Skin epidermis (tissue), 12 donors: ENCODE measurements around the gene PRPF40B.

Experiments used
- H3K27ac ChIP-seq, 21 experiments: fragments of 200-600 bp; sonication (generic) in 11 of 21; one replicate each; pipeline ENCODE4 v1.5.0; 2020; ENCODE audit warnings: mild to moderate bottlenecking in 3 of 21, inconsistent platforms in 2 of 21, moderate library complexity in 2 of 21
- H3K4me3 ChIP-seq, 7 experiments: fragments of 200-600 bp; sonication (generic) in 2 of 7; one replicate each; pipeline ENCODE4 v1.5.0; 2020; ENCODE audit warnings: inconsistent platforms in 2 of 7, mild to moderate bottlenecking in 2 of 7, moderate library complexity in 1 of 7

PRPF40B gene

DNA sequence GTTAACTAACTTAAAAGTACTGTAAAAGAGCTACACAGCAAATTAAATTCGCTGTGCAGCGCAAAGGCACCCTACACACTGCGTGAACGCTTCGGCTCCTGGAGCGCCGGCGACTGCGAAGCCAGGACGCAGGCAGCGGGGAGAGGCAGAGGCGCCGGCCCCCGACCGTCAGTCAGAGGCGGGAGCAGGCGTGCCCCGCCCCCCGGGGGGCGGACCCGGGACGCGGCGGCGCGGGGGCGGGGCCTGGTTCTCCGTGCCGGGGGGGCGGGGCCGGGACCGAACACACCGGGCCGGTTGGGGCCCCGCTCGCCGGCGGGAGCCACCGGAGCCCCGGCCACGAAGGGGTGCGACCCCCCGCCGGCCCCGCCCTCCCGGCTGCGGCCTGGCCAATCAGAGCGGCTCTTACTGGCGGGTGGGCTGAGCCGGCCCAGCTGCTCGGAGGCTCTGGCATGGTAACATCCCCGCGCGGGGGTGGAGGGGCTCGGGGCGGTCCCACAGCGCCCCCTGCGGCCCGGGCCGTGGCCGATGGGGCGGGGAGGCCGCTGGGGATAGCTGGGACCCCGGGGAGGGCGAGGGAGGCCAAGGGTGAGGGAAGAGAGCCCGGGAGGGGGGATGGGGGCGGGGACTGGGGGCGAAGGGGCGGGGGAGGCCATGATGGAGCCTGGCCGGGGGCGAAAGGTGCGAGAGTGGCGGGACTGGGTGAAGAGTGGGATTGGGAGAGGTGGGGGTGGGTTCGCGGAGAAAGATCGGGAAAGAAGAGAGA lies at the start of gene PRPF40B:
Gene PRPF40B, plus strand, starts transcription at position 420 of the 763 bp plus-strand sequence. Its CDS starts 30 bp downstream, at position 450.
- Histone ChIP-seq H3K27ac (peak within 1 kb of the TSS in 20 of 21 experiments; percentile 27 to 90 (median 74)), H3K4me3 (peak within 1 kb of the TSS; percentile 42 to 58 (median 53))

DNA sequence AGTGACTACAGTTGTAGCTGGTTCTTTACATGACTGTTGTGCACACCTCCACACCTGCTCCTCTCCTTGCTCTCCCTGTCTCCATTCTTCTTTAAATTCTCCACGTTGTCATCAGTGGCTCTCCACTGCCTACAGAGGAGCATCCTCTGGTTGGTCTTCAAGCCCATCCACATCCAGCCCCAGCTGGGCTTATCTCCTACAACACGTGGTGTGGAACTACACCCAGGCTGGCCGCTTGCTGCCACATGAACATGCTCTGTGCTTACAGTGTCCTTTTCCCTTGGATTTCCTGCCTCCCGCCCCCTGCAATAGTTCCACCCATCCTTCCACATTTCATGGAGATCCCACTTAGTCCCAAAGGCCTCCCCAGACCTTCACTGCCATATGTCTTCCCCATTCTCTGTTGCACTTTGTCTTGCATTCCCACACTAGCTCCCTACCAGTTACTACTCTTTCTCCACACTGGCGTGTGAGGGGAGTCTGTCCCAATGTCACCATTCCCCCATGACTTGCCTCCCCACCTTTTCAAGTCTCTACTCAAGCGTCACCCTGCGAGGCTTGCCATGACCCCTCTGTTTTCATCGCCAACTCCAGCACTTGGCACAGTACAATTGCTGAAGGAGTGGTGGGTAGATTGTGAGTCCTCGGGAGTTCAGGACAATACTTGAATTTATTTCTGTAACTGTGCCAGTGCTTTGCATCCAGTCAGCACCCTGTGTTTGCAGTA lies 45.6 kb upstream of the PRPF40B start:
- no peak overlapping the region for H3K4me3 ChIP-seq
- H3K27ac ChIP-seq = no peak overlapping the region

DNA sequence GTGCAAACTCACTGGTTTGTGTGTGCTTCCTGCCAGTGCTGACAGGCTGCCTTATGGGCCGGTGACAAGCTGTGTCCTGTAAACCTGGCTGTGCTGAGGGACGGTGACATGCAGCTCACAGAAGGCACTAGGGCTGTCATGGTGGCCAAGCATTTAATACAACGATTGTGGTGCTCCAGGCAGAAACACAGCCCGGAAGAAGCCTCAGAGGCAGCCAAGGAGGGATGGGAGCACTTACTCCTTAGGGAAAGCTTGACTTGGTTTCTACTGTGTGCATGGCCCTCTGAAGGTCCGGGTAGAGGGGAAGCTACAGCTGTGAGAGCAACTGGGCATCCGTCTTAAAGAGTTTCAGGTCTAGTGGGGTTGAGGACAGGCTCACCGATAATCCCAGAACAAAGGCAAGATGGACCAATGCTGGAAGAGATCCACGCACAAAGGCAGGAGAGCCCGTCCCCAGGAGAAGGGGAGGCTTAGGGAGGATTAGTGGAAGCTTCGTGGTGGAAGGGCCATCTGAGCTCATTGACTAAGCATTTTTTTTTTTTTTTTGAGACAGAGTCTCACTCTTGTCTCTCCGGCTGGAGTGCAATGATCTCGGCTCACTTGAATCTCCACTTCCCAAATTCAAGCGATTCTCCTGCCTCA lies 44.8 kb upstream of the PRPF40B start:
- no peak overlapping the region for H3K27ac ChIP-seq
- H3K4me3 ChIP-seq = no peak overlapping the region

DNA sequence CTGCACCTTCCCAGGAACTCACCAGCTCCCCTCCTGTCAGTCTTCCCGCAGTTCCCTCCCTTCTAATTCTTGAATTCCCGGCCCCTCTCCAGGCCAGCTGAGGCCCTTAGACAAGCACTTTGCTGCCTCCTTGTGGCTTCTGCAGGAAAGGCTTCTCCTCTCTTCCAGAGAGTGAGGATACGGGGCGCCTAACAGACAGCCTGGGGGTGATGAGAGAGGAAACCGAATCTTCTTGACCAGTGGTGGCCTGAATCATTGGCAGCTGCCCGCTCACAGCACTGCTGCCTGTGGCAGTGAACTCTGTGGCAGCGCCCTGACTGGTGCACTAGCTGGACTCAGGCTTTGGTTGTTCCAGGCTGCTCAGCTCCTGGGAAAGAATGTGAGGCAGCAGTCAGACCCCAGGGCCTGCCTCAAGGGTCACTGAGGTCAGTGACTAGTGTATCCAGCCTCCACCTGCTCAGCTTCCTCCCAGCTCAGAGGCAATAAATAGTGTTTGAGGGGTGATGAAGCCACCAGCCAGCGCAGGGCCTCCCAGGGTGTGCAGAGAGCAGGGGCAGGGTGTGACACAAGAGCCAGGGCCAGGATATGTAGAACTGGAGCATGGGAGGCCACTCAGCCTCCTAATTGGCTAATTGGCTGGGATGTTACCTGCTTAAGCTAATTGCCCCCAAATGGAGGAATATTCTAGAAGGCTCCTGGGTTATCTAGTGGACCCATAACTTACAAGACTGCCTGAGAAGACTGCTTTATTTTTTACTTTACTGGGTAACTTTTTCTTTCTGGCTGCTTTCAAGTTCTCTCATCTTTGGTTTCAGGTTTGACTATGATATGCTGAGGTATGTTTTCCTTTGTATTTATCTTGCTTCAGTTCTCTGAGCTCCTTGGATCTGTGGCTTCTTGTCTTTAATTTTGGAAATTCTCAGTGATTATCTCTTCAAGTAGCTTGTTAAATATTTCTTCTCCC lies 42.5 kb upstream of the PRPF40B start:
- Histone ChIP-seq H3K4me3 (no peak overlapping the region), H3K27ac (no peak overlapping the region)

DNA sequence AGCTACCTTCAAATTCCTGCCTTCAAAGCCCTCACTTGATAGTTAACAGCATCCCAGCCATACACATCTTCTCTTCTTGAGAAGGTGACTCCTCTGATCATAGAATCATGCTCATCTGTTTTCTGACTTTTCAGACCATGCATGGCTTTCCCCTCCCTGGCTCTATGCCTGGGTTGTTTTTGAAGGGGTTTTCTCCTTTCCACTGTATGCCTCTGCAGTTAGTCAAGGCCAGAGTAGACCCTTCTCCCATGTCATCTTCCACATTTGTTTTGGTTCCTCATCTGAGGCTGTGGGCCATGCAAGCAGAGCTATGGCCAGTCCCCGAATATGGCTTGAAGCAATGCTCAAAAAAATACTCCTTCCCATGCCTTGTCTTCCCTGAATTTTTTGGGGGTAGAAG lies 41.2 kb upstream of the PRPF40B start:
- no peak overlapping the region for H3K4me3 ChIP-seq
- no peak overlapping the region for H3K27ac ChIP-seq

DNA sequence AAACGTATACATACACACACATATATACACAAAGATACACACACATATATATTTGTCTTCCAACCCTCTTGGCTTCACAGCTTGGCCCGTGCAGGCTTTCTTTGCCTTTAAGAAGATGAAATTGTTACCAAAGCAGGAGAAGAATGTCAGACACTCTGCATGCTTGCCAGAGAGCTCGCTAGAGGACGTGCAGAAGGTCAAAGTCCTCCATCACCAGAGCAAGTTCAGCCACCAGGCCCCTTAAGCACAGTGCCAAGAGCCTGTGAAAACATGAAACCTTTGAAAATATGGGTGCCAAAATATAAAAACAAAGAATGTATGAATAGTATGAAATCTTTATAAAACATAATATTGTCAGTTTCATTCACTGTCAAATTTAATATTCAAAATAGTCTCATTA lies 40.5 kb upstream of the PRPF40B start:
- Histone ChIP-seq H3K27ac (no peak overlapping the region), H3K4me3 (no peak overlapping the region)

DNA sequence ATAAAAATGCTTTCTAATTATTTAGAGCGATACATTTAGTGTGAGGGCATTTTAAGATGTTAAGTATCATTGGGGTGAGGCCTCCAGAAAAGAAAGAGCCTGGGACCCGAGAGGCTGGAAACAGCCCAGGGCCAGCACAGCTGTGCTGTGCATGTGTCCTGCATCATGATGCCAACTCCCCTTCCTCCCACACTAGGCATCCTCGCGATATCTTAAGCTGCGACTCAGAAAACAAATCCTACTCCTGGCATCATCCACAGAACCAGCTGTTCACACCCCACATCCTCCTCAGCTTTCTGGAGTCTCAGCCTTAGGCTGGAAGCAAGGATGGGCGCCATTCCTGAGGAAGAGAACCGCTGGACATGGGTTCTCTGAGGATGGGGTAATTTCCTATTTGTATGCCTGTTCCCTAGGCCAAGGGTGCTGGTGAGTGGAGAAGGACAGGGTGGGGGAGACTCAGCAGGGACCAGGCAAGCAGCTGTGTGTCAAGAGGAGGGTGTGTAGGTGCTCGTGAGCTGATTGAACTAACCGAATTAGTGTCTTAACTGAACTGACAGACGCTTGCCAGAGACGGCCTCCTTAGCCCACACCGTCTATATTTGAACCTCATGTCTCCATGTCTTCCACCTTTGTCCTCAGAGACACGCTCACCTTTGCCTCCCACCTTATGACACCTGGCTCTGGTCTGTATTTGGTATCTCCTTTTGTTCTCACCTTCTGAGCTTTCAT lies 39.8 kb upstream of the PRPF40B start:
- no peak overlapping the region for H3K27ac ChIP-seq
- no peak overlapping the region for H3K4me3 ChIP-seq

DNA sequence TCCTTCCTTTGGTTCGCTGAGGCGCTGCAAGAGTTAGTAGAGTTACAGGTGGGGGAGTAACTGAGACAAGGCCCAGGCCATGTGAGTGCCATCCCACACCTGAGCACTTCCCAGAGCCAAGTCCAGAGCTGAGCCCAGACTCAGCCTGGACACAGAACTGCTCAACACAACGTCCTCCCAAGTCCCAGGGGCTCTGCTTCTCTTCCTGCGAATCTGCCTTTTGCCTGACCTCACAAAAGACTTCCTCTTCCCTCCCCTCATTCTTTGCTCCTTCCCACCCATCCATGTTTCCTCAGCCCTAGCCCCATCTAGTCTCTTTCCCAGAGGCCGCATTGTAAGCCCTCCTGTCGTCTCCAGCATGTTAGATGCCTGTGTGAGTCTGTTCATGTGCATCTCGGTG lies 38.8 kb upstream of the PRPF40B start:
- Histone ChIP-seq H3K27ac (no peak overlapping the region), H3K4me3 (no peak overlapping the region)

DNA sequence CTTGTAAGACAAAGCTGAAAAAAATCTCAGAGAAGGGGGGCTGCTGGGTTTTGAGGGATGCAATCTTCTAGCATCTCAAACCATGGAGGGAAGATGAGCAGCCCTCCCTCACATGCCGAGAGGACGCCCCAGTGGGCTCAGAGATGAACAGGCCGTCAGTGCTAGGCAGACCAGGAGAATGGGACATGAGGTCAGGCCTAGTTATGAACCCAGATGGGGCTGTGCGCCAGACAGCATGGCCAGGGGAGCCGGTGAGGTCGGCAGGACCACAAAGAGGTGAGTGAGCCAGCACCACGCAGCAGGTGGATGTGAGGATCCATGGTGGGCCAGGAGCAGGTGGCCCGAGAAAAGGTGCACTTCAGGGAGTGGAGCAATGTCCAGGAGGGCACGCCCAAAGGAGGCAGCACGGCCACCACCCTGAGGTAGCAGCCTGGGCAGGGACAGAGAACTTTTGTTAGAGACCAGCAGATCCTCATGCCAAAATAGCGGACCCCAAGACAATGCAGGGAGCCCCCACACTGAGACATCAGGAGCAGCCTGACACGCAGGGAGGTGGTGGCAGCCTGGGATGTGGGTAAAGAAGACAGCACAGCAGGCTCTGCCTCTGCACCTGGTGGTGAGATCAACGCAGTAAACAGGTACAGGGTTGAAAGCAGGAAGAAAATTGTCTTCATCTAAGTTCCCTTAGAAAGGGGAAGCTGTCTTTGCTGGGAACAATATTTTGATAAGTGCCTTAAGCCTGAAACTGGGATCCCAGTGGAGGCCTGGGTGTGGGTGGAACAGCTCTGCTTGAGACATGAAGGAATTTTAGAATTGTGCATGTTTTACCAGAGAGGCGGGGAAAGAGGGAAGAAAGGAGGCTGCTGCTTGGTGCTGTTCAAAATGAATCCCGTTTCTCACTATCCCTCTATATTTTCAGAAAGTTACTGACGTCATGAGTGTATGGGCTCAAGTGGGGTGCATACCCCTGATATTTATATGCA lies 37.6 kb upstream of the PRPF40B start:
- Histone ChIP-seq H3K4me3 (no peak overlapping the region), H3K27ac (no peak overlapping the region)

DNA sequence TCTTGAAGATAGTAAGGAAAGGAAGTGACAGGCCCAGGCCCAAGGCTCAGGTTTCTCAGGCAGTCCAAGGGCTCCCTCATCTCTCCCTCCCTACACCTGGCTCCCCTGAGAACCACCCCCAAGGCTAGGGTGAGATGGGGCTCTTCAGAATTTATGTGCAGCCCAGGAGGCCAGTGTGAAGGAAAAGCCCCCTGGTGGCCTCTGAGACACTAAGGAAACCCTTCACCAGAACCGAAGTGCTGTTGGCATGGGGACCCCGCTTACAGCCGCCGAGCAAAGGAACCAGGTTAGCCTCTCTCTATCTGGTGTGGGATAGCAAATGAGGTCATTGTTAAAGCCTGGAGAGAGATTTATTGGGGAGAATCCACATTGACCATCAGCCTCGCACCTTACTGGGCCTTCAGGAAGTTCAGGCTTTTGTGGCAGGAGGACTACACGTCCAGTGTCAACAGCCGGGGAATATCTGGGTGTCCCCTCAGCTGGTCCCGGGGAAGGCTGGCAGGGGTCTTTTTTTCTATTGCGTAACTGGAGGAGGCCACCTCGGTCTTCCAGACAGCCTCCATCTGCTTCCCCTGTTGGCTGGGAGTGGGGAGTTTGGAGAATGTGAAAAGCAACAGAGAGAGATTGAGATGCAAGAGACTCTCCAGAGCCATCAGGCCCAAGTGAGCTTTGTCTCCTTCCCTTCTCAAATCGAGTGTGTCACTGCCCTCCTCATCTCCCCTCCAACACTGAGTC lies 36.0 kb upstream of the PRPF40B start:
- no peak overlapping the region for H3K4me3 ChIP-seq
- no peak overlapping the region for H3K27ac ChIP-seq

DNA sequence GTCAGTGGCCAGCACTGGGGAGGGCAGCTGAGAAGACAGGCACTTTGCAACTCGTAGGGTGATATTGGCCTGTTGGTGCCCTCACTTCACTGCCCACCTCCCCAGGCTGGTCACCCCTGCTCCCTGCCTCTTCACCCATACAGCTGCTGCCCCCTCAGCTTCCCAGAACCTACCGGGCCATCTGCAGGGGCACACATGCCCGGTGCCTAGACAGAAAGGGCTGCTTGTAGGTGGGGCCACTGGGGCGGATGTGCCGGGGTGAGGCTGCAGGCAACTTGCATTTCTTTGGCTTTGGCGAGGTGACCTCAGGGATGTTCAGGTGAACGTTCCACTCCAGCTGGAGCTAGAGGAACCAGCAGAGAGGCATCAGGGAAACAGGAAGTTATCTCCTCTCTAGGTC lies 35.1 kb upstream of the PRPF40B start:
- Histone ChIP-seq H3K27ac (no peak overlapping the region), H3K4me3 (no peak overlapping the region)

DNA sequence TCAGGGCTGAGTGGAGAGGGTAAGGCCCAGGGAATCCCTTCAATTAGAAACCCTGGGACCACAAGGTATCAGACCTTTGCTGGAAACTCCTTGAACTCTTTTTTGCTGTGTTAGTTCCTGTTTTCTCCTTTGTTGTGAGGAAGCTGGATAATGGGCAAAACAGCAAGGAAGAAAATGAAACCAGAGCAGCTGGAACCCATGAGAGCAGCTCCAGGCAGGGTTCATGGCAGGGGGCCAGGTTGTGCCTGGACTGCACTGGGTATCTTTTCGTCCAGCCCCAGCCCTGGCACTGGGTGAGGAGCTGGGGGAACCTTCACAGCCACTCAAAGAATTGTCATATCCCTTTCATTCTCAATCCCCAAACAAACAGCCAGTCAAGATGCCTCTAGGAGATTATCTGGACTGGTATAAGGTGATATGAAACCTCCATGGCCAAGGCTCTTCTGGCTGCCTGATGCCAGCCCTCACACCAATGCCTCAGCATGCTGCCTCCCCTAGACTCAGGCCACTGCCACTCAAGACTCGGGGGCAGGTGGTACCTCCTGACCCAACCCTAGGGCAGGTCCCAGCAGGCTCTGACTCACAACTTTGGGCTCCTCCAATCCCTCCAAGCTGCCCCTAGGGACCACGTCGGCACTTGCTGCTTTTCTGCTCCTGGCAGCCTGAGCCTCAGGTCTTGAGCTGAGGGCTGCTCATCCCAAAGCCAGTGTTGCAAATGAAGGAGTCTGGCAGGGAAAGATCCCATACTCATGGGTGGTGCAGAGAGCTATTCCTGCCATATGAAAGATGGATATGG lies 34.4 kb upstream of the PRPF40B start:
- H3K27ac ChIP-seq = no peak overlapping the region

DNA sequence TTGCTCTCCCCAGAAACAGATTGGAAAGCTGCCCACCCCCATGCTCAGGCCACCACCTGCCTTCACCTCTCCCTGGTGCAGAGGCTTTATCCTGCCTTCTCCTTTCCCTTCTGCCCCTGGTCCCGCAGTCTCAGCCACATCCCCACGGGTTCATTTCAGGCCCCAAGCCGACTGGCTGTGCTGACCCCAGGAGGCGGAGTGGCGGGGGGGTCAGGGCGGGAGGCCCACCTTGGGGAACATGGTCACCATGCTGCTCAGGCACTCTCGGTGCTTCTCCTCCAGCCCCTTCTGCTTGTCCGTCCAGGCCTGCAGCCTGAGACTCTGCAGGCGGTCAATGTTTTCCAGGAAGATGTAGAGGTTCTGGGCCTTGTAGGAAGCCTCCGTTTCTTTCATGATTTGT lies 24.8 kb upstream of the PRPF40B start:
- H3K4me3 ChIP-seq = no peak overlapping the region

More for the DNA sequence above, 34.4 kb upstream of the PRPF40B start:
- H3K4me3 ChIP-seq = no peak overlapping the region

DNA sequence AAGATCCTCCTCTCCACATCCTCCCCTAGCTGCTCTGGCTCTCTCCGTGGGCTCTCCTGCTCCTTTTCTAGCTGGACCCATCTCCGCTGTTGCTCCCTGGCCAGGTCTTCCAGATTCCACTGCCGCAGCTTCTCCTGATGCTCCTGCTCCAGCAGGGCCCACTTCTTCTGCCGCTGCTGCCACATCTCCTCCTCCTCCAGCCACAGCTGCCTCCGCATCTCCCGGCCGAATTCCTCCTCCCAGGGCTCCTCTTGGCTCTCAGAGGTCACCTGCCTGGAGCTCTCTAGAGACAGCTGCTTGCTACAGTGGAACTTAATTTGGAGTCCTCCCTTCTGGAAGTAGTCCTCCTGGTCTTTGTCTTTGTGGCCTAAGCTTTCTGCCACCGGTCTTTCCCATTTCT lies 23.4 kb upstream of the PRPF40B start:
- Histone ChIP-seq H3K27ac (no peak overlapping the region), H3K4me3 (no peak overlapping the region)

More for the DNA sequence above, 24.8 kb upstream of the PRPF40B start:
- H3K27ac ChIP-seq = no peak overlapping the region

DNA sequence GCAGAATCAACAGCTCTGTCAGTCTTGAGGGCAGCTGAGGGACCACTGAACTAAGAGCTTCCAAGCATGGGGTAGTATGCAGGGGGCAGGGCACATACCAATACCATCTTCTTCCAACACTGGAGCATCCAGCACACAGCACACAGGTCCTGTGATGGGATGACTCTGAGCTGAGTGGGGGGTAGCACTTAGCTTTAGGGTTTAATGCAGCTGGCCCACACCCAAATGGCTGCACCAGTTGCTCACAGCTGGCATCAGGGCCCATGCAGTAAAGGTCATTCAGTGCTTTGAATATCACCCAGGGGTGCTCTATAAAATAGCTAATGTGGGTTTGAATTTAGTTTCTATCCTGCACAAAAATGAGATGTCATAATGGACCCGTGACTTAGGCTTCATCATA lies 19.6 kb upstream of the PRPF40B start:
- Histone ChIP-seq H3K27ac (no peak overlapping the region), H3K4me3 (no peak overlapping the region)

DNA sequence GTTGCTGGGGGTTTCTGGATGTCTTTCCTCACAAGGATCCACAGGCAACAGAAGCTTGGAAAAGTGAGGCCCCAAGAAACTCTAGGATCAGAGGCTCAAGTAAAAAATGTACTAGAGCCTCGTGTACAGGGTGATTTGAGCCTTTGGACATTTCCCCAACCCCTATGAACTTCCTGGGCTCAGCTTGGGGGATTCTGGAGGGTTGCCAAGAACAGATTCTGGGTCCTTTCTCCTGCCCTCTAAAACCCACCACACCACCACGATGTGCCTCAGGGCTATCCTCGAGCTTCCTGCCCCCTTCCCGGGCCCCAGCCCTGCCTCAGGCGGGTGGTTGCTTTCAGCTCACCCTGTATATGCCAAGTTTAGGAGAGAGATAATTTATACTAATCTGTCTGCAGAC lies 18.5 kb upstream of the PRPF40B start:
- no peak overlapping the region for H3K4me3 ChIP-seq

More for the DNA sequence above, 18.5 kb upstream of the PRPF40B start:
- H3K27ac ChIP-seq = no peak overlapping the region
